Inferior parietal cortex (tissue), 1 donor: ENCODE data around the gene IL9R.
"Not testable (repeated sequence)": the region's sequence is repeated elsewhere in the genome, so short reads cannot be mapped to it uniquely, and the experiment has no call there.

Experiments used
- DNase-seq: peaks from one replicate; pipeline ENCODE4 v3.0.0-alpha.2; 2016; ENCODE audit errors: extremely low spot score

Gene IL9R

GRCh38 chrX:155998761-155999510, 1.4 kb downstream of the IL9R start:
- DNase-seq, result no peak

- DNase-seq, result not testable (repeated sequence)
Measured at GRCh38 chrX:155999751-156000150, 2.3 kb downstream of the IL9R start.

DNA sequence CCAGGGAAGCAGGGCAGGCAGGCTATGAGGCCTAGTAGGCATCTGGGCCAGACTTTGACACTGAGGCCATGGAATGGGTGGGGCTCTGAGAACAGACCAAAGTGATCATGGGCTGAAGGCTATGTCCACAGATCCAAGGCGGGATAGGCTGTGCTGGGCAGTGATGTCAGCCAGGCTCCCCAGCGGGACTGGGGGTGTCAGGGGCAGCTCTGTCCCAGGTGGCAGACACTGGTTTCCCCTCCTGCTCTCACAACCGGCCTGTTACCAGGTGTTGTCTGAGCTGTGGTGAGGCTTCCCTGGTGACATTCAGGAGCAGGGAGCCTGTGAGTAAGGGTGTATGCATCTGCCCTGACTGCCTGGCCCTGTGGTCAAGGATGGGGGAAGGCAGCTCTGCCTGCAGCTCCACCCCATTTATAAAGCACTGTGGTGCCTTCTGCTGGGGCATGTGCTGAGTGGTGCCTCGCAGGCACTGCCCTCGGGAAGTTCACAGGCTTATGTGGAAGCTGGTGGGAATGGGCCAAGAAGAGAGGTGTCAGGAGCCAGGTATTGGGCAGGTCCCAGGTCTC, 2.9 kb downstream of the IL9R start:
- no peak for DNase-seq

DNA sequence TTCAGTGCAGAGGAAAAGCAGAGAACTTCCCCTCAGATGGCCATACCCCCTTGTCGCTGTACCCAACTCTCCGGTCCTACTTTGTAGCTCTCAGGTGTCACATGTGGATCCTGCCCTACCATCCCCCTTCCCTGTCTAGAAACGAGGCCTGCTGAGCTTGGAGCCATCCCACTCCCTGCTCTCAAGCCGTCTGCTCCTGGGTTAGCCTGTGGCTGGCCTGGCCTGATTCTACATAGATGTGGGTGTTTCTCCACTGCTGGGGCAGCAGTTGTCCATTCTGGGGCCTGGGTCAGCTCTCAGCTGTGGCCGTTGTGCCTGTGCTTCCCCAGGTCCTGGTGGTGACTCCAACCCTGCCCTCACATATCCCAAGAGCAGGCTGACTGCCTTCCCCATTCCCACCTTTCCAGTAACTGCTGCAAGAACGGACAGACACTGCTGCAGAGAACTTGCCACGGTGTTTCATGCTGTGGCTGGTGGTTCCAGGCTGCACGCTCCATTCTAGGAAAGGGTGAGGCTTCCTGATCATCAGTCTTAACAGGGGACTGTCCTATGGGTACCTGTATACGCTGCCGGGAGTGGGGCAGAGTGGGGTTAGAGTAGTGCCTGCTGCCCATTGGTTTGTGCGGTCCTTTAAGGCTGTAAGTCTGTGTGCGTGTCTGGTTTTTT, 3.6 kb downstream of the IL9R start:
- no peak for DNase-seq

DNA sequence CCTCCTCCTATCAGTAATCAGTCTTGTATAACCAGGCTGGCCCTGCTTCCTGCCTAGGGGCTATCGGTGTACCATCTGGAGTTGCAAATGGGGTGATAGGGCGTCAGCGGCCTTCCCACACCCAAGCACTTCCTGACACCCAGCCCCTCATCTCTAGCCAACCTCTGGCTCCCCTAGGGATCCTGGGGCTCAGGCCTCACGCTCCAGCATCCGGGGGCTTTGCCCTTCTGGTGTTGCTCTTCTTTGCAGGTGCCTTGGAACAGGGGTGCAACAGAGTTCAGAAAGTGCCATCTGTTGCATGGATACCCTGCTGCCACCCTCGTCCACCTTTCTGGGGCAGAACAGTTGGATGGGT, 4.1 kb downstream of the IL9R start:
- no peak for DNase-seq

DNA sequence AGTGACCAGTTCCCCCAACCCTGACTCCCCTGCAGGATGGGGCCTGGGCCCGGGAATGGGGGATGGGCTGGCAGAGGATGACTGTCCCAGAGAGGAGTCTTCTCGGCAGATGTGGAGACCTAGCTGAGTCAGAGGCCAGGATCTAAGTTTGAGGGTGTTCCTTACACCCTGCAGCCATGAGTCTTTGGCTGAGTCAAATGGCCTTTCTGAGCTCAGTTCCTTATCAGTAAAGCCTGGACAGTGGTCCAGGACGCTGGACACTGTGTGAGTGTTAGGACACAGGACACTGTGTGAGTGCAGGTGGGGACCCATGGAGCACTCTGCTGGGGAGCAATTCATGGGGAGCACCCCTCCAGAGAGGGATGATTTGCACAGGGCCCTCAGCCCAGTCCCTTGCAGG, 5.0 kb downstream of the IL9R start:
- DNase-seq, result no peak

DNA sequence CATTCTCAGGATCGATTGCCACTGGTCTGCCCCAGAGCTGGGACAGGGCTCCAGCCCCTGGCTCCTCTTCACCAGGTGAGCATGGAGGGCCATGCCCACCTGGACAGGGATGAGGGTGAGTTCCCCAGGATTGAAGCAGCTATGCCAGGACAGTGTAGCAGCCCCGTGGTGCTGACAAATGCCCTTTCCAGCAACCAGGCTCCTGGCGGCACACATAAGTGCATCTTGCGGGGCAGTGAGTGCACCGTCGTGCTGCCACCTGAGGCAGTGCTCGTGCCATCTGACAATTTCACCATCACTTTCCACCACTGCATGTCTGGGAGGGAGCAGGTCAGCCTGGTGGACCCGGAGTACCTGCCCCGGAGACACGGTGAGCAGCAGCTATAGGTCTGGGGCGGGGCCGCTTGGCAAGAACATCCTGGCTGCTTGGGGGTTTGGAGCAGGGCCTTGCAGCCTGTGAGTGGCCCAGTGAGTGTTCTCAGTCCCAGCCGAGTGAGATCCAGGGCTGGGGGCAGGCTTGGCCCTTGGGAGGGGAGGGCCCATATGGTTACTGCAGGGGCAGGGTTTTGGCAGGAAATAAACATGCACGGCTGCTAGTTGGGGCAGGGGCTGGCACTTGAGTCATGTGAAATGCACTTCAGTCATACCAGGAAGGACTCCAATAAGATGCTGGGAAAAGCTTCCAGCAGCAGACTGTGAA, 6.1 kb downstream of the IL9R start:
- DNase-seq, result no peak

- no peak for DNase-seq
Measured at GRCh38 chrX:156004256-156004655, 6.8 kb downstream of the IL9R start.

GRCh38 chrX:156004740-156005139, 7.2 kb downstream of the IL9R start:
- no peak for DNase-seq

DNA sequence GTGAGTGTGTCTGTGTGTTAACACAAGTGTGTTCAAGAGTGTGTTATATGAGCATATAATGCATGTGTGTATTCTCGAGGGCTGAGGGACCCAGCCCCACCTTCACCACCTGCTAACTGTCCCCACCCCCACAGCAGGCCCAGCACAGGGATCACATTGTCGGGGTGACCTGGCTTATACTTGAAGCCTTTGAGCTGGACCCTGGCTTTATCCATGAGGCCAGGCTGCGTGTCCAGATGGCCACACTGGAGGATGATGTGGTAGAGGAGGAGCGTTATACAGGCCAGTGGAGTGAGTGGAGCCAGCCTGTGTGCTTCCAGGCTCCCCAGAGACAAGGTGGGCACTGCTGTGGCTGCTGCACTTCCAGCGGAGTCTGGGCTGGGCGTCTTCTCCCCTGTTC, 7.6 kb downstream of the IL9R start:
- DNase-seq, result no peak

DNA sequence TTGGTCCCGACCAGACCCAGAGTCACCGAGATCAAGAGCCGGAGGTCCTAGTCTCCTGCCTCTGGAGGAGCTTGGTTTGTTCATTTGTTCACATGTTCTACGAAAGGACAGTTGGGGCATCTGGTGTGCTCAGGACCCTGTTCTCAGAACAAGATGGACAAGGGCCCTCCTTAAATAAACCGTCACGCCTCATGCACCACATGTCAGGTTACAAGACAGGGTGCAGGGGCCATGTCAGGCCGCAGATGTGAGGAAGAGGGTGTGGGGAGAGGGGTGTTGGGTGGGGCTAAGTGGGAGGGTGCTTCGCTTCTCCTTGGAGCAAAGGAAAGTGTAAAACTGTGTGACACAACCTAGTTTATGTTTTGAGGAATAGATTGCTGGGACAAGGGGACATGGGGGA, 9.0 kb downstream of the IL9R start:
- DNase-seq, result not testable (repeated sequence)

GRCh38 chrX:156008379-156008778, 10.9 kb downstream of the IL9R start:
- DNase-seq, result not testable (repeated sequence)

DNA sequence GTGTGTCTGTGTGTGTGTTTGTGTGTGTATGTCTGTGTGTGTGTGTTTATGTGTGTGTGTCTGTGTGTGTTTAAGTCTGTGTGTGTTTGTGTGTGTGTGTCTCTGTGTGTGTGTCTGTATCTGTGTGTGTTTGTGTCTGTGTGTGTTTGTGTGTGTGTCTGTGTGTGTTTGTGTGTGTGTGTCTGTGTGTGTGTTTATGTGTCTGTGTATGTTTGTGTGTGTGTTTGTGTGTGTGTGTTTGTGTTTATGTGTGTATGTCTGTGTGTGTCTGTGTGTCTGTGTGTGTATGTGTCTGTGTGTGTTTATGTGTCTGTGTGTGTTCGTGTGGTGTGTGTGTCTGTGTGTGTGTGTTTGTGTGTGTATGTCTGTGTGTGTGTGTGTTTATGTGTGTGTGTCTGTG, 11.4 kb downstream of the IL9R start:
- no peak for DNase-seq

DNA sequence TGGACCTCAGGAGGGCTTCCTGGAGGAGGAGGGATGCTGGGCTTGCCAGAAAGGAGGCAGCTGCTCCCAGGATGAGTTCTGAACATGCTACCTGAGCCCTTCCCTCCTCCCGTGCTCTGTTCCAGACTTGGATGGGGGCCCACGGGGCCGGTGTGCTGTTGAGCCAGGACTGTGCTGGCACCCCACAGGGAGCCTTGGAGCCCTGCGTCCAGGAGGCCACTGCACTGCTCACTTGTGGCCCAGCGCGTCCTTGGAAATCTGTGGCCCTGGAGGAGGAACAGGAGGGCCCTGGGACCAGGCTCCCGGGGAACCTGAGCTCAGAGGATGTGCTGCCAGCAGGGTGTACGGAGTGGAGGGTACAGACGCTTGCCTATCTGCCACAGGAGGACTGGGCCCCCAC, 12.2 kb downstream of the IL9R start:
- DNase-seq, result not testable (repeated sequence)

DNA sequence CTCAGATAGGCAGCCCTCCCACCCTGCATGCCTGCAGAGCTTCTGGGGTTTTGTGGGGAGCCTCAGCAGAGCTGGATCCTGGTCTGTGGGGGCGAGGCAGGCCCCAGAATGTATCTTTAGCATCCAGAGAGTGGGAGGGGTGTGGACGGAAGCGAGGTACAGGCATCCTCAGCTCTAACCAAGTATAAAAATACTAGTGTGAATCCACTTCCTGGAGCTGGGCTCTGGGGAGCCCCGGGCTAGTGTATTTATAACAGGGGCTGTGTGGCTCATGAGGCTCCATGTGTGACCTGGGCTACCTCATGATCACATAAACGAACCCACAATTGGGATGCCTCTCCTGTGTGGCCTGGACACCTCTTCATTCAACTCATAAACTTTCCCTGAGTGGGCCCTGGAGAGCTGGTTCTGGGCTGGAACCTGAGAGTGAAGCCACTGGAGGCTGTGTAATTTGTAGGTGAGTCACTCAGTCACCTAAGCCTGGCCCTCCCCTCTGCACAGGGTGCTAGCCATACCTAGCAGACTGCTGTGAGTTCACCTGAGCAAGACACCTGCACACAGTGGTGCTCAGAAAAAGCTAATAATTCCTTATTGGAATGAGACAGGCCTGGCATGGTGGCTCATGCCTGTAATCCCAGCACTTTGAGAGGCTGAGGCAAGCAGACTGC, 15.9 kb downstream of the IL9R start:
- DNase-seq, result not testable (repeated sequence)

DNA sequence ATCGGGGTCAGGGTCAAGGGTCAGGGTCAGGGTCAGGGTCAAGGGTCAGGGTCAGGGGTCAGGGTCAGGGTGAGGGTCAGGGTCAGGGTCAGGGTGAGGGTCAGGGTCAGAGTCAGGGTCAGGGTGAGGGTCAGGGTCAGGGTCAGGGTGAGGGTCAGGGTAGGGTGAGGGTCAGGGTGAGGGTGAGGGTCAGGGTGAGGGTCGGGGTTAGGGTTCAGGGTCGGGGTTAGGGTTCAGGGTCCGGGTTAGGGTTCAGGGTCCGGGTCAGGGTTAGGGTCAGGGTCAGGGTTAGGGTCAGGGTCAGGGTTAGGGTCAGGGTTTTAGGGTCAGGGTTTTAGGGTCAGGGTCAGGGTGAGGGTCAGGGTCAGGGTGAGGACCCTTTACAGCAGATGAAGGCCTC, 22.4 kb downstream of the IL9R start:
- DNase-seq, result not testable (repeated sequence)

DNA sequence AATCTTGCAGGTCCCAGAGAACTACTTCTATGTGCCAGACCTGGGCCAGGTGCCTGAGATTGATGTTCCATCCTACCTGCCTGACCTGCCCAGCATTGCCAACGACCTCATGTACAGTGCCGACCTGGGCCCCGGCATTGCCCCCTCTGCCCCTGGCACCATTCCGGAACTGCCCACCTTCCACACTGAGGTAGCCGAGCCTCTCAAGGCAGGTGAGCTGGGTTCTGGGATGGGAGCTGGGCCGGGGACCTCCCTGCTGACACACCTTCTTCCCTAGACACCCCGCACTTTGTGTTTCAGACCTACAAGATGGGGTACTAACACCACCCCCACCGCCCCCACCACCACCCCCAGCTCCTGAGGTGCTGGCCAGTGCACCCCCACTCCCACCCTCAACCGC, 25.5 kb downstream of the IL9R start:
- not testable (repeated sequence) for DNase-seq

GRCh38 chrX:156024949-156025492, 27.5 kb downstream of the IL9R start:
- not testable (repeated sequence) for DNase-seq

GRCh38 chrX:156028653-156029237, 31.2 kb downstream of the IL9R start:
- DNase-seq, result not testable (repeated sequence)

DNA sequence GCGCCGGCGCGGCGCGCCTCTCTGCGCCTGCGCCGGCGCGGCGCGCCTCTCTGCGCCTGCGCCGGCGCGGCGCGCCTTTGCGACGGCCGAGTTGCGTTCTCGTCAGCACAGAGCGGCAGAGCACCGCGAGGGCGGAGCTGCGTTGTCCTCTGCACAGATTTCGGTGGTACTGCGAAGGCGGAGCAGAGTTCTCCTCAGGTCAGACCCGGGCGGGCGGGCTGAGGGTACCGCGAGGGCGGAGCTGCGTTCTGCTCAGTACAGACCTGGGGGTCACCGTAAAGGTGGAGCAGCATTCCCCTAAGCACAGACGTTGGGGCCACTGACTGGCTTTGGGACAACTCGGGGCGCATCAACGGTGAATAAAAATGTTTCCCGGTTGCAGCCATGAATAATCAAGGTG, 31.8 kb downstream of the IL9R start:
- DNase-seq, result not testable (repeated sequence)

DNA sequence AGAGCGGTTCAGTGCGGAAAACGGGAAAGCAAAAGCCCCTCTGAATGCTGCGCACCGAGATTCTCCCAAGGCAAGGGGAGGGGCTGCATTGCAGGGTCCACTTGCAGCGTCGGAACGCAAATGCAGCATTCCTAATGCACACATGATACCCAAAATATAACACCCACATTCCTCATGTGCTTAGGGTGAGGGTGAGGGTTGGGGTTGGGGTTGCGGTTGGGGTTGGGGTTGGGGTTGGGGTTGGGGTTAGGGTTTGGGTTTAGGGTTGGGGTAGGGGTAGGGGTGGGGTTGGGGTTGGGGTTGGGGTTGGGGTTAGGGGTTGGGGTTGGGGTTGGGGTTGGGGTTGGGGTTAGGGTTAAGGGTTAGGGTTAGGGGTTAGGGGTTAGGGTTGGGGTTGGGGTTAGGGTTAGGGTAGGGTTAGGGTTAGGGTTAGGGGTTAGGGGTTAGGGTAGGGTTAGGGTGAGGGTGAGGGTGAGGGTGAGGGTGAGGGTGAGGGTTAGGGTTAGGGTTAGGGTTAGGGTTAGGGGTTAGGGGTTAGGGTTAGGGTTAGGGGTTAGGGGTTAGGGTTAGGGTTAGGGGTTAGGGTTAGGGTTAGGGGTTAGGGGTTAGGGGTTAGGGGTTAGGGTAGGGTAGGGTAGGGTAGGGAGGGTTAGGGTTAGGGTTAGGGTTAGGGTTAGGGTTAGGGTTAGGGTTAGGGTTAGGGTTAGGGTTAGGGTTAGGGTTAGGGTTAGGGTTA, 32.4 kb downstream of the IL9R start:
- DNase-seq, result not testable (repeated sequence)
